Left colon (tissue), 2 donors: ENCODE data around the gene KCNN1. TPM values are rescaled to one million over a fixed set of nuclear protein-coding genes. Genes with fewer than 3 reads are reported as not detected.
"Not testable (repeated sequence)": the region's sequence is repeated elsewhere in the genome, so short reads cannot be mapped to it uniquely, and the experiment has no call there.

ENCODE experiments used
- ATAC-seq: fragments of 200-7000 bp; cut with Tn5 transposase; one replicate; pipeline ENCODE4 v1.9.1; 2020; ENCODE audit warnings: mild to moderate bottlenecking, moderate library complexity
- DNase-seq, 2 donors: peaks; one replicate each; pipeline ENCODE4 v3.0.0-alpha.2; 2020
- intact Hi-C, 2 donors: fragments of 100-400 bp; cut with DNase I in 1 of 2; cut with micrococcal nuclease in 1 of 2; formaldehyde crosslinking; loops; one replicate each; pipeline versions ENCODE4 v1.11.2 to v1.14.0; 2022; cut with DNase I, micrococcal nuclease
- total RNA-seq, 2 donors: library from RNA; stranded (reverse); fragmentation: NEBNext Ultra II Directional; extraction: Animal tissue kit (Norgen Biotek cat#: 25700); gene quantifications; one replicate each; pipeline ENCODE4 v1.2.1, GENCODE V29; 2021
- donor health status: DM: no; HTN: no; CAD: no.
- donor health status: DM: yes; HTN: yes; CAD: no.

The KCNN1 gene
- total RNA-seq, 2 donors from 2014 or later, result 0.14 TPM; not detected in 1

DNA sequence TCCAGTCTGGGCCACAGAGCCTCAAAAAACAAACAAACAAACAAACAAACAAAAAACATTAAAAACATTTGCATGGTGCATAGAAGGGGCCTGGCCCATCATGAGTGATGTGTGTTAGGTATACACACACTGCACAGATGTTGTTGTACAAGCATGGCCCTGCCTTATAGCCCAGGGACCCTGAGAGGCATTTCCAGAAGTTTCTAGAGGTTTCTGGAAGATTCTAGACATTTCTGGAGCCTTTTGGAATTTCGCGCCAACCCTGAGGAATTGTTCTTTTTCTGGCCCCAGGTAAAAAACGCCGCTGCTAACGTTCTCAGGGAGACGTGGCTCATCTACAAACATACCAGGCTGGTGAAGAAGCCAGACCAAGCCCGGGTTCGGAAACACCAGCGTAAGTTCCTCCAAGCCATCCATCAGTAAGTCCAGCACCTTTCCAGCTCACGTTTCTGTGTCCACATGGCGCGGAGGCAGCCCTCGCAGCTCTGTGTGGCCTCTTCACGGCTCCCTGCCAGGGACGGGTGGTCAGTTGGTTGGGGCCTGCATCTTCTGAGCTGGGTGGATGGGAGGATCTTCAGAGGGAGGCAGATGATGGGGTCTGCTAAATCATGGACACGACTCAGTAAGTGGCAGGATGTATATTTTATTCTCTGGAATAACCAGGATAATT is 22.7 kb downstream of the KCNN1 start:
- ATAC-seq, result no peak
- intact Hi-C loops, result no loop called here

DNA sequence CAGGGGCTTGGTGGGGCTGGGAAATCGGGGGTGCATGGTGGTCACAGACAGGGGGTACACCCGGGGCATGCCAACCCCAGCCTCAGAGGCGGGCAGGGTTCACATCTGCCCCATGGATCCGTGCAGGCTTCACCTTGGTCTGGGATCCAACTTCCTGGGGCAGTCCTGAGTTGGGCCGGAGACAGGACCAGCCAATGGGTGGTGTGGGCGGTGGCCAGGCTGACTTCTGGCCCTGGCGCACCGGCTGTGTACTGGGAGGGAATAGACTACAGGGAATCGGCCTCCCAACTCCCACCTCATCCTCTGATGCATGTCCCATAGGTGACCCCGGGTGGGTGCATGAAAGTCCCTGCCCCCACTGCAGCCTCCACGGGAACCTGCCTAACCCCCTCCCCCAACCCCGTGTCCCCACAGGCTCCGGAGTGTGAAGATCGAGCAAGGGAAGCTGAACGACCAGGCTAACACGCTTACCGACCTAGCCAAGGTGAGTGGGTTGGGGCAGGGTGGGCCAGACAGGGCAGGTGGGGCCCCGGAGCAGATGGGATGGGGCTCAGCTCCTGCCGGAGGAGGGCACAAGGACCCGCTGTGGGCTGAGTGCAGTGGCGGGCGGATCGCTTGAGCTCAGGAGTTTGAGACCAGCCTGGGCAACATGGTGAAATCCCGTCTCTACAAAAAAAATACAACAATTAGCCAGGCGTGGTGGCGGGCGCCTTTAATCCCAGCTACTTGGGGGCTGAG is 26.3 kb downstream of the KCNN1 start:
- DNase-seq (no peak), ATAC-seq (peak; percentile 47)
- intact Hi-C loops, result no loop called here

More for the DNA sequence above, 22.7 kb downstream of the KCNN1 start:
- DNase-seq, result no peak

DNA sequence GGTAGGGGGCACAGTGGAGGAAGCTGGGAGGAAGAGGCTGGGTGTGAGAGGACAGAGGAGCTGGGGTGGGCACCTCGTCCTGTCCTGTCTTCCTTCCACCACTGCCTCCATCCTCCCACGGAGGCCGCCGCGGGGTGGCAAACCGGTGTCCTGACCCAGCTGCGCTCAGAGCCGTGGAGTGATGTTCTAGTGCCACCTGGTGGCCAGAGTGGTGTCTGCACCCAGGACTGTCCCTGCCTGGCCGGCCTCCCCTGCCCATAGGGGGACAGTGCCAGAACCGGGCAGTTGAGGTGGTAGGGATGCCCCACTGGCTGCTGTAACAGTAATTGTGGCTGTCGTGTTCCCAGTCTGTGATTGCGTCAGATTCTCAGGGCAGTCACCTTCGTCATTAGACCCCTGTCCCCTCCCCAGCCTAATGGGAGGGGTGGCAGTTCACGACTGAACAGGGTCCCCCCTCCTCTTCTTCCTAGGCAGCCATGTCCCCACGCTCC is 30.0 kb downstream of the KCNN1 start:
- ATAC-seq (peak; percentile 48), DNase-seq (peak; percentile 69 to 87)
- intact Hi-C loops, result loop anchor here (2.0 to 5.0 kb wide), 2 partner anchors 58 to 60 kb away; no protein-coding TSS in a partner anchor

DNA sequence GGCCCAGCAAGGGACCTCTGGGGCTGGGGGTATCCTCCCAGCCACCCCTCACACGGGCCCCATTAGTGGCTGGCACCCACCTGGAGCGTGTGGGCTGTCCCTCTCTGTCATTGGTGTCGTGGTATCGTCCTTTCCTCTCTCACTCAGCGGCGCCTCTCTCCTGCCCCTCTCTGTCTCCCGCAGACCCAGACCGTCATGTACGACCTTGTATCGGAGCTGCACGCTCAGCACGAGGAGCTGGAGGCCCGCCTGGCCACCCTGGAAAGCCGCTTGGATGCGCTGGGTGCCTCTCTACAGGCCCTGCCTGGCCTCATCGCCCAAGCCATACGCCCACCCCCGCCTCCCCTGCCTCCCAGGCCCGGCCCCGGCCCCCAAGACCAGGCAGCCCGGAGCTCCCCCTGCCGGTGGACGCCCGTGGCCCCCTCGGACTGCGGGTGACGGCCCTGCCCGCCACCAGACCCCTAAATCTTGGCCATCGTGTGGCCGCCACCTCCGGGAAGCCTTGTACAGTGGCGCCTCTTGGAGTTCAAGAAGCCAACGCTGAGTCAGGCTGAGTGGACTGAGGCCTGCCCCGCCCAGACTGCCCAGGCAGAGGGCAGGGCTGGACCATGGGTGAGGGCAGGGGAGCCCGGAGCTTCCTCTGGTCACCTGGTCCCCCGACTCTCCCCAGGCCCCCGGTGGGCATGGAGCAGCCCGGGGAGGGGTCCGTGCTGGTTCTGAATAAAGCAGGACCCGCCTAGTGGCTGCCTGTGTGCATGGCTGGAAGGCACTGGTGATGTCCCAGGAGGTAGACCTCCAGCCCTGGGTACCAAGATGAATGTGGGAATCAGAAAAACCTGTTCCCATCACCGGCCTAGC is 31.3 kb downstream of the KCNN1 start:
- peak; percentile 29 to 55 for DNase-seq
- ATAC-seq, result peak; percentile 39
- intact Hi-C loops, result loop anchor here (2.0 to 5.0 kb wide), 2 partner anchors 59 to 61 kb away; no protein-coding TSS in a partner anchor

DNA sequence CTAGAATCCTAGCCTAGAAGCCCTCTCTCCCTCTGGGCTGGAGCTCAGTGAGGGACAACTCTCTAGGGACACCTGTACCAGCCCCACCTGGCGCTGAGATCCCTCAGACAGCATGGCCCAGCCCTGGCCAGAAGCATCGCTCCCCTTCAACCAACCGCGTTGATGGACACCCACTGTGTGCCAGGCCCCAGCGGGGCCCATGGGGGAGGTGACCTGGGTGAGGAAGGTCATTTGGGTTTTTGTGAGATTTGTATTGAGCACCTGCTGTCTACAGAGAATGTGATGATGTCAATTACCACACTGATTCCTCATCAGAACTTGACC is 31.9 kb downstream of the KCNN1 start:
- DNase-seq (no peak), ATAC-seq (no peak)
- intact Hi-C loops, result loop anchor here in 1 of 2 donors (5.0 kb wide), 1 partner anchor 61 kb away; no protein-coding TSS in a partner anchor

DNA sequence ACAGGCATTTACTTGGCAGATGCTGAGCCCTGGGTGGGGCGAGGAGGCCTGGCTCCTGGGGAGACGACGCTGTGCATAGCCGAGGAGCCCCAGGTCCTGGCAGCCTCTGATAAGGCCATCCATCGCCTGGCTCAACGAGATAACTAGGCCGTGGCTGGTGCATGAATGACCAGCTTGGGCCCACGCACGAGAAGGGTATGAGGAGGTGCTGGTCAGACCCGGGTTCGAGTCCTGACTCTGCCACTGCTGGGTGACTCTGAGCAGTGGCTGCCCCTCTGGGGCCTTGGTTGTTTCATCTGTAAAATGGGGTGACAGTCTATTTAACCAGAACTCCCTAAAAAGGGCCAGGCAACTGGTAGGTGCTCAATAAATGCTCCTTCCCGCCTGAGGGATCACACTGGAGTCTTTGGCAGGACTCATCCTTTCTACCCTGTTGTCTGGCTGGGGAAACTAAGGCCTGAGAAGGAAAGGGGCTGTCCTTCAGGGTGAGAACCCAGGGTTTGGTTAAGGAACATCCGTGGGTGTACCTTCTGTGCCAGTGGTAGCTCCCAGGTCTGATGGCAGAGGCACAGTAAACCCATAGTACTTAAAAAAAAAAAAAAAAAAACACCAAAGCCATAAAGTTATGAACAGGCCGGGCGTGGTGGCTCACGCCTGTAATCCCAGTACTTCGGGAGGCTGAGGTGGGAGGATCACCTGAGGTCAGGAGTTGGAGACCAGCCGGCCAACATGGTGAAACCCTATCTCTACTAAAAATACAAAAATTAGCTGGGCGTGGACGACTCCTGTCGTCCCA is 33.0 kb downstream of the KCNN1 start:
- ATAC-seq (peak; percentile 31), DNase-seq (peak in 1 of 2 donors; percentile 46)
- intact Hi-C loops, result loop anchor here in 1 of 2 donors (5.0 kb wide), 1 partner anchor 63 kb away; no protein-coding TSS in a partner anchor

DNA sequence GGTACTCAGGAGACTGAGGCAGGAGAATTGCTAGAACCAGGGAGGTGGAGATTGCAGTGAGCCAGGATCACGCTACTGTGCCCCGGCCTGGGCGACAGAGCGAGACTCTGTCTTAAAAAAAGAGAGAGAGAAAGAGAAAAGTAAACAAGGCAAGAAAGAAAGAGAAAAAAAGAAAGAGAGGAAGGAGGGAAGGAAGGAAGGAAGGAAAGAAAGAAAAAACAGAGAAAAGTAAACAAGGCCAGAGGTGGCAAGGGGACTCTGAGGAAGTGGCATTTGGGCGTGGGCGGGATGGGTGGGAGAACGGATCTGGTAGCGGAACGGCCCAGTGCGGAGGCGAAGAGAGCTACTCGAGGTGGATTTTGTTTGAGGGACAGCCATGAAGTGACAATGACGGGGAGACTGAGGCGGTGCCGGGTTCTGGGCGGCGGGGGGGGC is 33.6 kb downstream of the KCNN1 start:
- DNase-seq (no peak), ATAC-seq (no peak)
- intact Hi-C loops, result no loop called here

DNA sequence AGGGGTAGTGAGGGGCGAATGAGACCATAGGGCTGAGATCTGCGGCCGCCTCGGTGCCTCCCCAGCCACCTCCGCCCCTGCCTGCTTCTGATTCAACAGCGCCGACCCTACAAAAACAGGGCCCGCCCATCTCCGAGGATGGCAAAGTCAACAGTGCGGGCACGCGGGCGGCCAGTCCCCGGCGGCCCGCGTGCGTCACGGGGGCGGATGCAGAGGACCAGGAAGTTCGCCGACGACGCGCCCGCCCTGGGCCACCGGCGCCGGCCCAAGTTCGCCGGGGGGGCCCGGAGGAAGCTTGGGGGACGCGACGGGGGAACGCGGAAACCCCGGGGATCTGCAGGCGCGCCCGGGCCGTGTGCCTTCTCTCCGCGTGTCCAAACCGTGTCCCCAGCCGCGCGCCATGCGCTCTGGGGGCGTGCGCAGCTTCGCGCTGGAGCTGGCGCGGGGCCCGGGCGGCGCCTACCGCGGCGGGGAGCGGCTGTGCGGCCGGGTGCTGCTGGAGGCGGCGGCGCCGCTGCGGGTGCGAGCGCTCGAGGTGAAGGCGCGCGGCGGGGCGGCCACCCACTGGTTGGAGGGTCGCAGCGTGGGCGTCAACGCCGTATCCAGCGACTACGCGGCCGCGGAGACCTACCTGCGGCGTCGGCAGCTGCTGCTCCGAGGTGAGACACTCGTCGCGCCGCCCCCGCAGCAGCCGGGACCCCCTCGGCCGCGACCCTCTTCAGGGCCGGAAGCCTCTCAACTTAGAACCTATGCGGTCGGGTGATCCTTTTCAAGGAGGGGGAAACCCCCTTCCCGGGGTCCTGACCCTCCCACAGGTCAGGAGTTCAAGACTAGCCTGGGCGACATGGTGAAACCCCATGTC is 34.2 kb downstream of the KCNN1 start:
- DNase-seq, result peak; percentile 95 to 96
- ATAC-seq, result peak; percentile 87
- intact Hi-C loops, result no loop called here

DNA sequence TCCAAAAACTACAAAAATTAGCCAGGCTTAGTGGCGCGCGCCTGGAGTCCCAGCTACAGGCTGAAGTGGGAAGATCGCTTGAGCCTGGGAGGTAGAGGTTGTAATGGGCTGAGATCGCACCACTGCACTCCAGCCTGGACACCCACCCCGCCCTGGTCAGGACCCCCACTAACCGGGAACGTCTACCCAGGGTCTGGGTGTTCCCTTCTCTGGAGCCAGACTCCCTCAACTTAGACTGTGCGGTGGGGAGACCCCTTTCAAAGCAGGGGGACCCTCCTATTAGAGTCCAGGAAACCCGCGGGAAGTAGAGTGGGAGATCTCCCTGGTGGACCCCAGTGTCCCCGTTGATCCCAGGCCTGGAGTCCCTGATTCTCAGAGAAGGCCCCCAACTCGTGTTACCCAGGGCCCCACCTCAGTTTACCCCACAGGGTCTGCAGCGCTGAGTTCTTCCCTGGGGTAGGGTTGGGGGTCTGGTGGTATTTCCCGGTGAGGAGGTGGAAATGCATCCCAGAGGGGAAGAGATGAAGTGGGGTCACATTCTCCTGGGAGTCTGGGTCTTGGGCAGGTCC is 35.0 kb downstream of the KCNN1 start:
- ATAC-seq, result no peak
- DNase-seq, result peak in 1 of 2 donors; percentile 38
- intact Hi-C loops, result no loop called here

DNA sequence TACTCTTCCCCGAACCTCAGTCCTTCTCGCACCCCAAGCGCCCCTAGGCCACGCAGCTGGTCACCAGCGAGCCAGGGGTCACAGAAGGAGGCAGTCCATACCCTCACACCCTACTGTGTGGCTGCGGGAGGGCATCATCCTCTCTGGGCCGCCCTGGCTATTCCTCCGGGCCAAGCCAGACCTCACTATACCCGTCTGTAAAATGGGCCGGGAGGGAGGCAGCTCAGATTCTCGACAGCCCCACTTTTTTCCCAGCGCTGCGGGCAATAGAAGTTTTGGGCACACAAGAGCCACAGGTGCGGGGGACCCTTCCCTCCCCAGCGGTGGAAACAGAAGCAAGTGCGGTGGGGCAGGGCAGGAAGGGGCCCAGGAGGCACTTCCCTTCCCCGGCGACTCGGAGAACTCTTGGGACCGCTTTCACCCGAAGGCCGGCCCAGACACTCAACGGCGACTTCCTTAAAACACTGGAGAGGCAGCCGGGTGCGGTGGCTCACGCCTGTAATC is 35.5 kb downstream of the KCNN1 start:
- ATAC-seq (no peak), DNase-seq (peak in 1 of 2 donors; percentile 49)
- intact Hi-C loops, result no loop called here

DNA sequence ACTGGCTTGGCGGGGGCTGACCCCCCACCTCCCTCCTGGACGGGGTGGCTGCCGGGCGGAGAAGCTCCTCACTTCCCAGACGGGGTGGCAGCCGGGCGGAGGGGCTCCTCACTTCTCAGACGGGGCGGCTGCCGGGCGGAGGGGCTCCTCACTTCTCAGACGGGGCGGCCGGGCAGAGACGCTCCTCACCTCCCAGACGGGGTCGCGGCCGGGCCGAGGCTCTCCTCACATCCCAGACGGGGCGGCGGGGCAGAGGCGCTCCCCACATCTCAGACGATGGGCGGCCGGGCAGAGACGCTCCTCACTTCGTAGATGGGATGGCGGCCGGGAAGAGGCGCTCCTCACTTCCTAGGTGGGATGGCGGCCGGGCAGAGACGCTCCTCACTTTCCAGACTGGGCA is 38.8 kb downstream of the KCNN1 start:
- not testable (repeated sequence) for ATAC-seq, DNase-seq
- intact Hi-C loops, result loop anchor here (5.0 kb wide), 1 partner anchor 52 kb away; no protein-coding TSS in a partner anchor

DNA sequence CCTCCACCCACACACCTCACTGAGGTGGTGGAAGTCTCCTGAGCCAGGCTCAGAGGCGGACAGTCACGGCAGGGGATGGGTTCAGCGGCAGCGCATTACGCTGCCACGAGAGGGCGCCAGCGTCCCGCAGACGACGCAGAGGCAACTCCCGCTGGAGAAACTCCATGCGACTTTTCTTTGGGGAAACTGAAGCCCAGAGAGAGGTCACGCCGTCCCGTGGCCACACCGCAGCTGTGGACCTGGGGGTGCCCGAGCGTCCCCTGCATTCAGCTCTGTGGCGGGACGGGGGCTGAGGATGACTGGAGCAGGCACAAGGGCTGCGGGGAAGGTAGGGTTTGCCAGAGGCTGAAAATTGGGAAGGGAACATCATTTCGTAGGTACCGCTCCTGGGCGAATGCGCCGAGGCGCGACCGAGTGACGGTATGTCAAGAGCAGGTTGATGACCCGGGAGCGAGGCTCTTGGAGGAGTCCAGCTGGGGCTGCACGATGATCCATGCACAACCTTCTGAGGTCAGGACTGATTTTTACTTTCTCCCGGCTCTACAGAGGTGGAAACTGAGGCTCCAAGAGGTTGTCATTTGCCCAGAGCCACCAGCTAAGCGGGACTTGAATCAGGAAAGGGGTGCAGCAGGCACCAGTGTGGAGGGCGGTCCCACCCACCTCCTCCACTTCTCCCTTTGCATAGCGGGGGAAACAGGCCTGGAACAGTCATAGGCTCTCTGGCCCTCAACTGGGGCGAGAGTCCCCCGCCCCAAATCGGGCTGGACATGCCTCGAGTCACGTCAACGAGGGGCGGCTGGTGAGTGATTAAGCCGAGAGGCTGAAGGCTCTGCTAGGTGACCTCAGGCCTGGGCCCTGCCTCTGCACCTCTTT is 40.4 kb downstream of the KCNN1 start:
- ATAC-seq (peak; percentile 85), DNase-seq (peak; percentile 70 to 86)
- intact Hi-C loops, result loop anchor here (5.0 kb wide), 1 partner anchor 50 kb away; no protein-coding TSS in a partner anchor

DNA sequence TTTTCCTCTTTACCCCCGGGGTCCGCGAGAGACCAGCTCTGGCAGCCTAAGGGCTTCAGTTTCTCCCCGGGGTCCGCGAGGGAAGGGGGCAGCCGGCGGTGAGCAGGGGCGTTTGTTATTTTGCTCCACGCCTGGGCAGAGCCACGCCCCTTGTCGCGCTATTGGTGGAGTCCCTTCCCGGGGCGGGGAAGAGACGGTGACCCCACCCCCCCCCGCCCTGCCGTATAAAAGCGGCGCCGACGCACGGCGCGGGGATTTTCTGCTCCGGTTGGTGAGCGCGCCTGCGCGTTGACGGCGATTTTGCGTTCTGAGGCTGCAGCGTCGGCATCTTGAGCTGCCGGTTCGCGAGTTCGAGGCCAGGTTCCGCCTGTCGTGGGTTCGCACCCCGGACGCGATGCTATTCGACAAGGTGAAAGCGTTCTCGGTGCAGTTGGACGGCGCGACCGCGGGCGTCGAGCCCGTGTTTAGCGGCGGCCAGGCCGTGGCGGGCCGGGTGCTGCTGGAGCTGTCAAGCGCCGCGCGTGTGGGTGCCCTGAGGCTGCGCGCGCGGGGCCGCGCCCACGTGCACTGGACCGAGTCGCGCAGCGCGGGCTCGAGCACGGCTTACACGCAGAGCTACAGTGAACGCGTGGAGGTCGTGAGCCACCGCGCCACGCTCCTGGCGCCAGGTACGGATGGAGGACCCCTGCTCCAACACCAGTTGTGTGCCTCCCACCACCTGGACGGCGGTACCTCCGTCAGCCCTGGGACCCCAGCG is 41.2 kb downstream of the KCNN1 start, which contains the start of gene ARRDC2:
Gene ARRDC2 (plus strand): TSS at position 254 of the 757 bp plus-strand sequence. CDS start 141 bp downstream, at position 395.
- ATAC-seq, result peak; percentile 88
- intact Hi-C loops, result loop anchor here (5.0 kb wide), 1 partner anchor 49 kb away; no protein-coding TSS in a partner anchor
- DNase-seq, result peak; percentile 92

DNA sequence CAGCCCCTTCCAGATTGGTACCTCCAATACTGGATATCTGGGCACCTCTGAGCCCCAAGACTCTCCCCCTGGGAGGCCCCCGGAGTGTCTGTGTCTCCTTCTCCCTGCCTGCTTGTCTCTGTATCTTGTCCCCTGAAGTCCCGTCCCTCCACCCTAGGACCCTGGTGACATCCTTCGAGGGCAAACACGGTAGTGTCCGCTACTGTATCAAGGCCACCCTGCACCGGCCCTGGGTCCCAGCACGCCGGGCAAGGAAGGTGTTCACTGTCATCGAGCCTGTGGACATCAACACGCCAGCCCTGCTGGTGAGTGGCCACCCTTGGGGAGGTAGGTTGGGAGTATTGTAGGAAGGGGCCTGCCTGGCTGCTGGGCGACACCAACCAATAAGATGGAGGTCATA is 41.9 kb downstream of the KCNN1 start:
- DNase-seq (no peak), ATAC-seq (no peak)
- intact Hi-C loops, result loop anchor here (5.0 kb wide), 1 partner anchor 48 kb away; no protein-coding TSS in a partner anchor
